SK-N-MC (cell line): ENCODE data around the gene ZNF613.
A peak's percentile ranks its signal among the peaks of the same experiment; 100 is the strongest.

ENCODE experiments used
- DNase-seq: peaks from one replicate; pipeline ENCODE4 v3.0.0-alpha.2; 2011; ENCODE audit warnings: low read depth, low spot score
- H3K27ac ChIP-seq: fragments of 200-600 bp; sonication (generic); 2 replicates; pipeline ENCODE4 v1.5.1; 2016; ENCODE audit warnings: mixed run types
- H3K36me3 ChIP-seq: fragments of 200-600 bp; sonication (generic); 2 replicates; pipeline ENCODE4 v1.6.1; 2017; ENCODE audit warnings: antibody characterized with exemption, low read length, mixed read lengths; ENCODE audit not compliant: insufficient read depth
- H3K4me3 ChIP-seq: fragments of 200-600 bp; sonication (generic); 2 replicates; pipeline ENCODE4 v1.5.1; 2016
- H3K9ac ChIP-seq: fragments of 200-600 bp; sonication (generic); 2 replicates; pipeline ENCODE4 v1.8.0; 2017; ENCODE audit warnings: mixed run types, mixed read lengths; ENCODE audit not compliant: insufficient read length
- H3K9me3 ChIP-seq: fragments of 200-600 bp; sonication (generic); 2 replicates; pipeline ENCODE4 v1.6.1; 2017; ENCODE audit warnings: low read depth, mild to moderate bottlenecking, antibody characterized with exemption, low read length, moderate library complexity, mixed read lengths
- EZH2 ChIP-seq: fragments of 200-600 bp; sonication (generic); IDR thresholded peaks from one replicate; pipeline ENCODE4 v1.6.1; 2017; ENCODE audit warnings: antibody characterized with exemption
- FOXP2 ChIP-seq: optimal IDR thresholded peaks from 2 replicates; pipeline ENCODE3; 2011; ENCODE audit warnings: mild to moderate bottlenecking, moderate library complexity; ENCODE audit not compliant: insufficient read depth; ENCODE audit errors: extremely low read length, control extremely low read depth
- POLR2AphosphoS5 ChIP-seq: IDR thresholded peaks from 2 replicates; pipeline ENCODE4 v1.6.1; 2012; ENCODE audit warnings: mild to moderate bottlenecking, low read depth, low read length, borderline replicate concordance

ZNF613 gene

DNA sequence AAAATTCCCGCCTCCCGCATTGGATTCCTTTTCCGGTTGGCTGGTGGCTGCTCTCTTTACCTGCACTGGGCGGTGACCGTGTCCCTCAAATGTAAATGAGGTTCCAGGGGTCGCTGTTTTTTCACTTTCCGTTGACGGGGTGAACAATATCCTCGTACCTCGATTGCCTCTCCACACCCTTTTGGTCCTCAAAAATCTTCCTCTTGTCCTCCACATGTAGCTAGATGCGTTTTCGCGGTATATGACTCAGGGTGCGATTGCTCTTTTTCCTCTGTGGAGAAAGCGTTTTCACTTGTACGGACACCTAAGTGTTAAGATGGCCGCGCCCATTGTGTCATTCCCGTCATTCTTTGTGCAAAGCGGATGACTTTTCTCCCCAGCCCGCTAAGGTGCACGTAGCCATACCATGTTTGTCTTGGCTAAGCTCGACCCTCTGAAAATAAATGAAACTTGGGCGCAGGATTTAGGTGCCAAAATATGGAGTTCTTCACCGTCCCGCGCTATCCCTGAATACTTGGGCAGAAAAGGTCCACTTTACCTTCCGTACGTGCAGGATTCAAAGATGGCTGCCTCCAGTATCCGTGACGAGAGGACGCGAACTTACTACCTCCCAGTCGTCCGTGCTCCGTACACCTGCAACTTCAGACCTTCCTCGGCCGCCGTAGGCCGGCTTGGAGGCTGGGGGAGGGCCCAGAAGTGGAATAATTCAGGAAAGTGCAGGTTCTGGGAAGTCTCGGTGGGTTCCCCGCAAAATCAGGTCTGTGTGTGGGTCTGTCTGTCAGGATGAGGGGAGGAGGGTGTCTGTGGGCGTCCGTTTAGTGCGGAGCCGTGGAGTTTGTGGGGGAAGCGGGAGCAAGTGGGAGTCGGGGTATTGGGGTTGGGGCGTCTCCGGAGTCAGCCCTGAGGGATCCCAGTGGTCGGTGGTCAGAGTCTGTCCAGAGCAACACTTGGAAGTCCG, at the start of gene ZNF613:
ZNF613 (plus strand) TSS at position 689 of the 958 bp plus-strand sequence. CDS start 8,749 bp downstream, outside the sequence.
- peak; percentile 92 for DNase-seq
- peak; percentile 80 for TF ChIP-seq POLR2AphosphoS5
- TF ChIP-seq EZH2, result no peak
- no peak for TF ChIP-seq FOXP2
- H3K36me3 ChIP-seq, result peaks cover 29% of the 10 kb centered on the region
- peak within 1 kb of the TSS; percentile 88 for H3K4me3 ChIP-seq
- peaks cover 9% of the 10 kb centered on the region; the same call in 1 of the 2 replicates for H3K9me3 ChIP-seq
- H3K9ac ChIP-seq, result peak within 1 kb of the TSS; percentile 89
- peak within 1 kb of the TSS; percentile 88 for H3K27ac ChIP-seq

DNA sequence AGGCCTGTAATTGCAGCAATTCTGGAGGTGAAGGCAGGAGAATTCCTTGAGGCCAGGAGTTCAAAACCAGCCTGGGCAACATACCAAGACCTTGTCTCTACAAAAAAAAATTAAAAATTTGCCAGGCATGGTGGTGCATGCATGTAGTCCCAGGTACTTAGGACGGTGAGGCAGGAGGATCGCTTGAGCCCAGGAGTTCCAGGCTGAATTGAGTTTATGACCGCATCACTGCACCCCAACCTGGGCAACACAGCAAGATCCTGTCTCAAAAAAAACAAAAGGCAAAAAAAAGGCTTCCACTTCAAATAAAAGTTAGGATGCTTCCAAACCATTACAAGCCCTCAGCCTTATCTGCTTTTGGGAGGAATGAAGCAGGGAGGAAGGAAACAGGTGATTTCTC, 44.8 kb upstream of the ZNF613 start:
- TF ChIP-seq FOXP2 (no peak), POLR2AphosphoS5 (no peak), EZH2 (no peak)
- H3K27ac ChIP-seq, result no peak overlapping the region
- no peak overlapping the region for H3K4me3 ChIP-seq
- H3K9ac ChIP-seq, result no peak overlapping the region
- DNase-seq, result no peak
- H3K9me3 ChIP-seq, result peaks cover 4% of the 10 kb centered on the region; the same call in 1 of the 2 replicates
- H3K36me3 ChIP-seq, result peaks cover 13% of the 10 kb centered on the region

- H3K36me3 ChIP-seq, result peaks cover 14% of the 10 kb centered on the region
- H3K9me3 ChIP-seq, result peaks cover 9% of the 10 kb centered on the region; the same call in 1 of the 2 replicates
- no peak for TF ChIP-seq POLR2AphosphoS5
These were observed 42.6 kb upstream of the ZNF613 start for GRCh38 chr19:51884713-51885112.

DNA sequence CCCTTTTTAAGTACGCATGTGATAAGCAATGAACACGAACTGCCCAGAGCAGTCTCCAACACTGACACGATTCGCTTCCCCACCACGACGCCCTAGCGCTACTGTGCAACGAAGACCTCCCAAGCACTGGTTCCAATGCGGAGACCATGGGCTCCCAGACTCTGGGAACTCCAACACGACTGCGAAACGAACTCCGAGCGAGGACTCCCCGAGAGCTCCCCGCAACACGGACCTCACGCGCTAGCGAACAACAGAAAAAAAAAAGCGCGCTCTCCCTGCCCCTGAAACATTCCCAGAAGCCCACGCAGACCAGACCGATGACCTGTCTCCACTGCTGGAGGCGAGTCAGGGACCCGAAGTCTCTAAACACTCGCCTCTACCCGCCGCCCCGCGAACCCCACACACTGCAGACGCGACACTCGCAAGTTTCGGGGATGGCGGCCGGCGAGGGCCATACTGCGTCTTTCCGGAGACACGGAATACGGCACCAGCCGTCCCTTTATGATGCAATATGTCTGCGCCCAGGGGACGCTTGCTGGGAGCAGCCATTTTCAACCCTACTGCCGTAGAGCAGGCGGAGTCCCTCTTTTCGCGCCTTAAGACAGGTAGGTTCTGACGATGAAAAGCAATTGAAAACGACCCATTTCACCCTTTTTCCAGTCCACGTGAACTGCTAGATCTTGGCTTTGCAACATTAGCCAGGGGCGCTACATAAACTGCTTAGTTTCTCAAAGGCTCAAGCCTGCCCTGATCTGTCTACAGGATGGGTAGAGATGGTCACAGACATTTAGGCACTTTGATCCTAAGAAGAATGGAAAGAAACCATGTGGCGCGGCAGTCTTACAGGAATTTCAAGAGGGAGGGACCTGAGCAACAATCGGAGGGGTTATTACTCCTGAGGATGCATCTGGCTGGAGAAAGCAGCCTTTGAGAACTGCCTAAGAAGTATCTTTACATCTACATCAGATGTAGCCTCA, 39.5 kb upstream of the ZNF613 start, which contains the start of gene ZNF577:
ZNF577 (minus strand) TSS at position 430 of the 977 bp plus-strand sequence. CDS start 7,569 bp downstream, outside the sequence.
- peak; percentile 74 for DNase-seq
- peak within 1 kb of the TSS; percentile 75 for H3K9ac ChIP-seq
- TF ChIP-seq FOXP2 (no peak), EZH2 (no peak), POLR2AphosphoS5 (peak; percentile 80)
- peak within 1 kb of the TSS; percentile 82 for H3K4me3 ChIP-seq
- H3K9me3 ChIP-seq, result peaks cover 17% of the 10 kb centered on the region
- H3K36me3 ChIP-seq, result peaks cover 38% of the 10 kb centered on the region
- no peak within 1 kb of the TSS for H3K27ac ChIP-seq

More at GRCh38 chr19:51884713-51885112, 42.6 kb upstream of the ZNF613 start:
- Histone ChIP-seq H3K9ac (no peak overlapping the region), H3K4me3 (no peak overlapping the region), H3K27ac (no peak overlapping the region)
- no peak for DNase-seq

DNA sequence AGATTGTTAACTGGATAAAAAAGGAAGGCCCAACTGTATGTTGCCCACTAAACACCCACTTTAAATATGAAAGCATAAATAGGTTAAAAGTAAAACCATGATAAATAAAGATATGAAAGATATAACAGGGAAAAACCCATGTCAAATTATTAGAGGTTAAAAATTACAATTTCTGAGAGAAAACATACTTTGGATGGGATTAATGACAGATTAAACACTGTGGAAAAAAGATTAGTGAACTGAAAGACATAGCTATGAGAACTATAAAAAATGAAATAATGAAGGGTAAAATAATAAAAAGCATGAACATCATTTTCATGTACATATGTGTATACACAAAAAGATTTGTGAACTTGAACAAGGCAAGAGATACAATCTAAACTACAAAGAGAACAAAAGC, 37.3 kb upstream of the ZNF613 start:
- no peak overlapping the region for H3K4me3 ChIP-seq
- H3K36me3 ChIP-seq, result peaks cover 60% of the 10 kb centered on the region
- TF ChIP-seq POLR2AphosphoS5 (no peak), EZH2 (no peak), FOXP2 (no peak)
- DNase-seq, result no peak
- no peak overlapping the region for H3K9ac ChIP-seq
- H3K9me3 ChIP-seq, result peaks cover 17% of the 10 kb centered on the region
- H3K27ac ChIP-seq, result no peak overlapping the region

- Histone ChIP-seq H3K9ac (no peak overlapping the region), H3K27ac (no peak overlapping the region), H3K36me3 (peaks cover 72% of the 10 kb centered on the region), H3K9me3 (peaks cover 17% of the 10 kb centered on the region), H3K4me3 (no peak overlapping the region)
- no peak for TF ChIP-seq FOXP2
- no peak for TF ChIP-seq POLR2AphosphoS5
- no peak for DNase-seq
These were observed 36.0 kb upstream of the ZNF613 start for GRCh38 chr19:51891193-51891747.

DNA sequence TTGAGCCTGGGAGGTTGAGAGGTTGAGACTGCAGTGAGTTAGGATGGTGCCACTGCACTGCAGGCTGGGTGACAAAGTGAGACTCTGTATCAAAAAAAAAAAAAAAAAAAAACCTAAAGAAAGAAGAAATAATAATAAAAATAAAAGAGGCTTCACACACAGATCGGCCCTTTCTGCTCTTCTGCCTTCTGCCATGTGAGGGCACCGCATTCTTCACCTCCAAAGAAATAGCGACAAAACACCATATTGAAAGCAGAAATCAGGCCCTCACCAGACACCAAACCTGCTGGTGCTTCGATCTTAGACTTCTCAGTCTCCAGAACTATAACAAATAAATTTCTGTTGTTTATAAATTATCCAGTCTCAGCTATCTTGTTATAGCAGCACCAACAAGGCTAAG, 25.4 kb upstream of the ZNF613 start:
- TF ChIP-seq POLR2AphosphoS5 (no peak), FOXP2 (no peak), EZH2 (no peak)
- Histone ChIP-seq H3K4me3 (no peak overlapping the region), H3K27ac (no peak overlapping the region), H3K9ac (no peak overlapping the region), H3K36me3 (peaks cover 54% of the 10 kb centered on the region), H3K9me3 (peaks cover 20% of the 10 kb centered on the region)
- DNase-seq, result no peak

GRCh38 chr19:51903192-51903591, 24.1 kb upstream of the ZNF613 start:
- Histone ChIP-seq H3K36me3 (peaks cover 41% of the 10 kb centered on the region), H3K27ac (no peak overlapping the region), H3K9me3 (peaks cover 14% of the 10 kb centered on the region), H3K9ac (no peak overlapping the region), H3K4me3 (no peak overlapping the region)
- DNase-seq, result no peak
- TF ChIP-seq EZH2, result no peak
- no peak for TF ChIP-seq POLR2AphosphoS5
- TF ChIP-seq FOXP2, result no peak
